ENCODE measurements around the gene CCT5. TPM values are rescaled to one million over a fixed set of nuclear protein-coding genes. Genes with fewer than 3 reads are reported as not detected.

The CCT5 gene
- polyA plus RNA-seq, 1 of the 3 experiments (the other 2 are of a cell fraction) = 378 TPM

DNA sequence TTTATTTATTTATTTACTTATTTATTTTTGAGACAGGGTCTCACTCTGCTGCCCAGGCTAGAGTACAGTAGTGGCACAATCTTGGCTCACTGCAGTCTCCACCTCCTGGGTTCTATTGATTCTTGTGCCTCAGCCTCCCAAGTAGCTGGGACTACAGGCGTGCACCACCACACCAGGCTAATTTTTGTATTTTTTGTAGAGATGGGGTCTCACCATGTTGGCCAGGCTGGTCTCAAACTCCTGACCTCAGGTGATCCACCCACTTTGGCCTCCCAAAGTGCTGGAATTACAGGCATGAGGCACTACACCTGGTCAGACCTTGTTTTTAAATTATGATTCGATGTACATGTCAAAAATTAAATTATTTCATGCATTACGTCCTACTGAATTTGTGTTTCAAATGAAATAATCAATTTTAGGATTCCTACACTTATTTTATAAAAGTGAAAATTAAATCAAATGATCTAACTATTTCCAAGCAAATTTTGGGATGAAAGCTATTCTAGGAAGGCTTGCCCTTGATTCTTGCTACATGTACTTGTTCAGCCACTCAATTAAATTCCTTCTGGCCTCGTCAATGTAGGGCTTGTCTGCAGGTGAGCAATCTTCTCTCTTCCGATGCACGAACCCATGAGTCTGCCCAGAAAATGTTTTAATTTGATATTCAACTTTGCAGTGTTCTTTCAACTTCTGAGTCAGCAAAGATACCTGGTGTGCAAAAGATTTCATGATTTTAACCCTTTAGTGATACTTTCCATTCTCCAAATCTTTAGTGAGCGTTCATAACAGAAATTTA lies 30.0 kb downstream of the CCT5 start:
- Histone ChIP-seq H3K79me2 (ENCODE audit: insufficient read depth) (no peaks in the 10 kb centered on the region), H2AFZ (ENCODE audit: low read depth) (no peak overlapping the region), H4K20me1 (ENCODE audit: insufficient read depth) (no peaks in the 10 kb centered on the region), H3K4me1 (ENCODE audit: control insufficient read depth in 1 of 2, insufficient read depth in 2 of 2, low read depth in 1 of 2, low read length in 1 of 2) (no peaks in the 10 kb centered on the region), H3K36me3 (replicated peaks in 1 of 2; ENCODE audit: control insufficient read depth in 1 of 2, insufficient read depth in 2 of 2, low read length in 1 of 2) (peaks cover 0 to 8% of the 10 kb centered on the region in 2 experiments), H3K4me2 (no peak overlapping the region), H3K9me3 (no peaks in the 10 kb centered on the region), H3F3A (replicated peaks; ENCODE audit: insufficient read depth) (no peaks in the 10 kb centered on the region), H3K27me3 (ENCODE audit: insufficient read depth) (no peaks in the 10 kb centered on the region), H3K9me2 (no peaks in the 10 kb centered on the region), H3K9ac (no peak overlapping the region), H3K27ac (ENCODE audit: low read depth in 2 of 2, low read length in 1 of 2) (no peak overlapping the region), H3K4me3 (ENCODE audit: low read depth in 2 of 2, low read length in 1 of 2) (no peak overlapping the region)
- TF ChIP-seq SIN3A (IDR thresholded peaks at IDR 0.05; ENCODE audit: borderline replicate concordance, low read depth, low read length) (no peak), GATA2 (CRISPR knock-in tag; IDR thresholded peaks at IDR 0.05) (no peak), REST (IDR thresholded peaks at IDR 0.05; ENCODE audit: low read depth, low read length) (no peak), JUND (IDR thresholded peaks at IDR 0.05) (no peak), TAF1 (IDR thresholded peaks at IDR 0.05; ENCODE audit: borderline replicate concordance, low read depth, low read length) (no peak), FOXJ3 (CRISPR knock-in tag; IDR thresholded peaks at IDR 0.05) (no peak), TEAD4 (IDR thresholded peaks at IDR 0.05; ENCODE audit: borderline replicate concordance, insufficient read depth) (no peak), YY1 (IDR thresholded peaks at IDR 0.05; ENCODE audit: low read depth) (no peak), GABPA (IDR thresholded peaks at IDR 0.05; ENCODE audit: low read depth) (no peak)
- 80% methylated on average over 7 of the region's 7 CpGs for WGBS (ENCODE audit: low lambda C conversion rate)
- DNase-seq = no peak
- POLR2A ChIA-PET = no interaction called here
- CTCF ChIA-PET = interaction anchor here (1.5 to 2.4 kb wide), 2 partner anchors 11 to 144 kb away, joined by 5 read pairs; no protein-coding TSS in a partner anchor

GRCh38 chr5:10283927-10284635 lies 34.0 kb downstream of the CCT5 start:
- no peaks in the 10 kb centered on the region for H3K9me3 ChIP-seq
- no peaks in the 10 kb centered on the region for H4K20me1 ChIP-seq (ENCODE audit: insufficient read depth)
- 39% methylated on average over 13 of the region's 17 CpGs for WGBS (ENCODE audit: low lambda C conversion rate)
- H3K4me3 ChIP-seq (ENCODE audit: low read depth in 2 of 2, low read length in 1 of 2) = peak overlapping the region in 1 of 2 experiments; percentile 31; a peak in 1 of 4 replicates
- H3K9ac ChIP-seq = no peak overlapping the region
- H3F3A ChIP-seq (replicated peaks; ENCODE audit: insufficient read depth) = no peaks in the 10 kb centered on the region
- no peaks in the 10 kb centered on the region for H3K9me2 ChIP-seq
- H3K27me3 ChIP-seq (ENCODE audit: insufficient read depth) = no peaks in the 10 kb centered on the region
- ChIA-PET POLR2A (interaction anchor here (1.9 kb wide), 1 partner anchor 158 kb away, joined by 9 read pairs; the partner anchor contains the start of gene ROPN1L), CTCF (interaction anchor here (0.5 to 3.3 kb wide), 59 partner anchors 9 to 1177 kb away, joined by 3 to 51 read pairs (median 5); partner anchors contain the start of genes ATPSCKMT, CCT5, CMBL and MARCHF6)
- no peak overlapping the region for H3K27ac ChIP-seq (ENCODE audit: low read depth in 2 of 2, low read length in 1 of 2)
- H3K4me2 ChIP-seq = no peak overlapping the region
- peak; percentile 85 for DNase-seq
- no peaks in the 10 kb centered on the region for H3K79me2 ChIP-seq (ENCODE audit: insufficient read depth)
- H2AFZ ChIP-seq (ENCODE audit: low read depth) = peak overlapping the region; percentile 77
- peaks cover 4 to 15% of the 10 kb centered on the region in 2 experiments for H3K36me3 ChIP-seq (replicated peaks in 1 of 2; ENCODE audit: control insufficient read depth in 1 of 2, insufficient read depth in 2 of 2, low read length in 1 of 2)
- H3K4me1 ChIP-seq (ENCODE audit: control insufficient read depth in 1 of 2, insufficient read depth in 2 of 2, low read depth in 1 of 2, low read length in 1 of 2) = peaks cover 0 to 6% of the 10 kb centered on the region in 2 experiments; a peak in 1 of 4 replicates
- TF ChIP-seq, protein P1, sequence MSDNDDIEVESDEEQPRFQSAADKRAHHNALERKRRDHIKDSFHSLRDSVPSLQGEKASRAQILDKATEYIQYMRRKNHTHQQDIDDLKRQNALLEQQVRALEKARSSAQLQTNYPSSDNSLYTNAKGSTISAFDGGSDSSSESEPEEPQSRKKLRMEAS (IDR thresholded peaks at IDR 0.05; ENCODE audit: low read depth) = peak; percentile 73
- TF ChIP-seq GABPA (IDR thresholded peaks at IDR 0.05; ENCODE audit: low read depth) = no peak
- TF ChIP-seq POLR2AphosphoS5 (IDR thresholded peaks at IDR 0.05; ENCODE audit: low read depth, low read length) = no peak
- no peak for TF ChIP-seq CHD2 (IDR thresholded peaks at IDR 0.05; ENCODE audit: low read length, partially characterized antibody)
- TF ChIP-seq YY1 (IDR thresholded peaks at IDR 0.05; ENCODE audit: low read depth) = no peak
- no peak for TF ChIP-seq RFX5 (IDR thresholded peaks at IDR 0.05; ENCODE audit: low read length)
- no peak for TF ChIP-seq IRF3 (IDR thresholded peaks at IDR 0.05; ENCODE audit: low read depth, low read length)
- no peak for TF ChIP-seq ELF1 (IDR thresholded peaks at IDR 0.05)
- no peak for TF ChIP-seq EZH2phosphoT487 (IDR thresholded peaks at IDR 0.05; ENCODE audit: borderline replicate concordance, low read depth)
- TF ChIP-seq ZBTB33 (IDR thresholded peaks at IDR 0.05; ENCODE audit: borderline replicate concordance, low read depth) = no peak
- TF ChIP-seq TAF1 (IDR thresholded peaks at IDR 0.05; ENCODE audit: borderline replicate concordance, low read depth, low read length) = 0 out of 2 replicates have a peak, but pooled peaks have one; percentile 12
- TF ChIP-seq SIN3A (IDR thresholded peaks at IDR 0.05; ENCODE audit: borderline replicate concordance, low read depth, low read length) = no peak
